ENCODE results near the gene KRTAP5-7. TPM values are rescaled to one million over a fixed set of nuclear protein-coding genes. Genes with fewer than 3 reads are reported as not detected.

The KRTAP5-7 gene
- total and polyA plus RNA-seq, 2 of the 13 experiments (the other 11 are each of a cell fraction or from before 2014, with no cell fraction given) = 0.54 TPM; not detected in 1

DNA sequence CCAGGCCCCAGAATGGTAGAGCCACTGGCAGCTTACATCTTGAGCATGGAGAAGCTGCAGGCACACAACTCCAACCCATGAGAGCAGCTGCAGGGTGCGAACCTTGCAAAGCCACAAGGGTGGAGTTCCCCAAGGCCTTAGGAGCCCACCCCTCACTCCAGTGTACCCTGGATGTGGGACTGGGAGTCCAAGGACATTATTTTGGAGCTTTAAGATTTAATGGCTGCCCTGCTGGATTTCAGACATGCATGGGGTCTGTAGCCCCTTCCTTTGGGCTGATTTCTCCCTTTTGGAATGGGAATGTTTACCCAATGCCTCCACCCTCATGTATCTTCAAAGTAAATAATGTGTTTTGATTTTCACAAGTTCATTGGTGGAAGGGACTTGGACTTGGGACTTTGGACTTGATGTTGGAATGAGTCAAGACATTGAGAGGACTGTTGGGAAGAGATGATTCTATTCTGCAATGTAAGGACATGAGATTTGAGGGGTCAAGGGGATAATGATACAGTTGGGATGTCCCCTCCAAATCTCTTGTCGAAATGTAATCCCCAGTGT lies 1.1 kb upstream of the KRTAP5-7 start (continued):
- TF ChIP-seq, protein P1, sequence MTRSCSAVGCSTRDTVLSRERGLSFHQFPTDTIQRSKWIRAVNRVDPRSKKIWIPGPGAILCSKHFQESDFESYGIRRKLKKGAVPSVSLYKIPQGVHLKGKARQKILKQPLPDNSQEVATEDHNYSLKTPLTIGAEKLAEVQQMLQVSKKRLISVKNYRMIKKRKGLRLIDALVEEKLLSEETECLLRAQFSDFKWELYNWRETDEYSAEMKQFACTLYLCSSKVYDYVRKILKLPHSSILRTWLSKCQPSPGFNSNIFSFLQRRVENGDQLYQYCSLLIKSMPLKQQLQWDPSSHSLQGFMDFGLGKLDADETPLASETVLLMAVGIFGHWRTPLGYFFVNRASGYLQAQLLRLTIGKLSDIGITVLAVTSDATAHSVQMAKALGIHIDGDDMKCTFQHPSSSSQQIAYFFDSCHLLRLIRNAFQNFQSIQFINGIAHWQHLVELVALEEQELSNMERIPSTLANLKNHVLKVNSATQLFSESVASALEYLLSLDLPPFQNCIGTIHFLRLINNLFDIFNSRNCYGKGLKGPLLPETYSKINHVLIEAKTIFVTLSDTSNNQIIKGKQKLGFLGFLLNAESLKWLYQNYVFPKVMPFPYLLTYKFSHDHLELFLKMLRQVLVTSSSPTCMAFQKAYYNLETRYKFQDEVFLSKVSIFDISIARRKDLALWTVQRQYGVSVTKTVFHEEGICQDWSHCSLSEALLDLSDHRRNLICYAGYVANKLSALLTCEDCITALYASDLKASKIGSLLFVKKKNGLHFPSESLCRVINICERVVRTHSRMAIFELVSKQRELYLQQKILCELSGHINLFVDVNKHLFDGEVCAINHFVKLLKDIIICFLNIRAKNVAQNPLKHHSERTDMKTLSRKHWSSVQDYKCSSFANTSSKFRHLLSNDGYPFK (CRISPR knock-in tag; IDR thresholded peaks at IDR 0.05; ENCODE audit: borderline replicate concordance) = no peak
- TF ChIP-seq FOXP1 (IDR thresholded peaks at IDR 0.05) = no peak
- TF ChIP-seq FOXP1 (CRISPR knock-in tag; IDR thresholded peaks at IDR 0.05) = peak; percentile 72
- TF ChIP-seq ZFAT (CRISPR knock-in tag; conservative IDR thresholded peaks at IDR 0.05) = no peak
- no peak for TF ChIP-seq IRX3 (CRISPR knock-in tag; IDR thresholded peaks at IDR 0.05; ENCODE audit: borderline replicate concordance, low read depth)
- TF ChIP-seq ATF7-NPFF (CRISPR knock-in tag; IDR thresholded peaks at IDR 0.05; ENCODE audit: low read depth) = no peak
- TF ChIP-seq KDM6A (CRISPR knock-in tag; IDR thresholded peaks at IDR 0.05; ENCODE audit: low read depth) = peak; percentile 63; the same call in 1 of the 2 replicates
- TF ChIP-seq, protein P2, sequence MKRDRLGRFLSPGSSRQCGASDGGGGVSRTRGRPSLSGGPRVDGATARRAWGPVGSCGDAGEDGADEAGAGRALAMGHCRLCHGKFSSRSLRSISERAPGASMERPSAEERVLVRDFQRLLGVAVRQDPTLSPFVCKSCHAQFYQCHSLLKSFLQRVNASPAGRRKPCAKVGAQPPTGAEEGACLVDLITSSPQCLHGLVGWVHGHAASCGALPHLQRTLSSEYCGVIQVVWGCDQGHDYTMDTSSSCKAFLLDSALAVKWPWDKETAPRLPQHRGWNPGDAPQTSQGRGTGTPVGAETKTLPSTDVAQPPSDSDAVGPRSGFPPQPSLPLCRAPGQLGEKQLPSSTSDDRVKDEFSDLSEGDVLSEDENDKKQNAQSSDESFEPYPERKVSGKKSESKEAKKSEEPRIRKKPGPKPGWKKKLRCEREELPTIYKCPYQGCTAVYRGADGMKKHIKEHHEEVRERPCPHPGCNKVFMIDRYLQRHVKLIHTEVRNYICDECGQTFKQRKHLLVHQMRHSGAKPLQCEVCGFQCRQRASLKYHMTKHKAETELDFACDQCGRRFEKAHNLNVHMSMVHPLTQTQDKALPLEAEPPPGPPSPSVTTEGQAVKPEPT (CRISPR knock-in tag; IDR thresholded peaks at IDR 0.05; ENCODE audit: low read depth) = no peak
- TF ChIP-seq, protein P3, sequence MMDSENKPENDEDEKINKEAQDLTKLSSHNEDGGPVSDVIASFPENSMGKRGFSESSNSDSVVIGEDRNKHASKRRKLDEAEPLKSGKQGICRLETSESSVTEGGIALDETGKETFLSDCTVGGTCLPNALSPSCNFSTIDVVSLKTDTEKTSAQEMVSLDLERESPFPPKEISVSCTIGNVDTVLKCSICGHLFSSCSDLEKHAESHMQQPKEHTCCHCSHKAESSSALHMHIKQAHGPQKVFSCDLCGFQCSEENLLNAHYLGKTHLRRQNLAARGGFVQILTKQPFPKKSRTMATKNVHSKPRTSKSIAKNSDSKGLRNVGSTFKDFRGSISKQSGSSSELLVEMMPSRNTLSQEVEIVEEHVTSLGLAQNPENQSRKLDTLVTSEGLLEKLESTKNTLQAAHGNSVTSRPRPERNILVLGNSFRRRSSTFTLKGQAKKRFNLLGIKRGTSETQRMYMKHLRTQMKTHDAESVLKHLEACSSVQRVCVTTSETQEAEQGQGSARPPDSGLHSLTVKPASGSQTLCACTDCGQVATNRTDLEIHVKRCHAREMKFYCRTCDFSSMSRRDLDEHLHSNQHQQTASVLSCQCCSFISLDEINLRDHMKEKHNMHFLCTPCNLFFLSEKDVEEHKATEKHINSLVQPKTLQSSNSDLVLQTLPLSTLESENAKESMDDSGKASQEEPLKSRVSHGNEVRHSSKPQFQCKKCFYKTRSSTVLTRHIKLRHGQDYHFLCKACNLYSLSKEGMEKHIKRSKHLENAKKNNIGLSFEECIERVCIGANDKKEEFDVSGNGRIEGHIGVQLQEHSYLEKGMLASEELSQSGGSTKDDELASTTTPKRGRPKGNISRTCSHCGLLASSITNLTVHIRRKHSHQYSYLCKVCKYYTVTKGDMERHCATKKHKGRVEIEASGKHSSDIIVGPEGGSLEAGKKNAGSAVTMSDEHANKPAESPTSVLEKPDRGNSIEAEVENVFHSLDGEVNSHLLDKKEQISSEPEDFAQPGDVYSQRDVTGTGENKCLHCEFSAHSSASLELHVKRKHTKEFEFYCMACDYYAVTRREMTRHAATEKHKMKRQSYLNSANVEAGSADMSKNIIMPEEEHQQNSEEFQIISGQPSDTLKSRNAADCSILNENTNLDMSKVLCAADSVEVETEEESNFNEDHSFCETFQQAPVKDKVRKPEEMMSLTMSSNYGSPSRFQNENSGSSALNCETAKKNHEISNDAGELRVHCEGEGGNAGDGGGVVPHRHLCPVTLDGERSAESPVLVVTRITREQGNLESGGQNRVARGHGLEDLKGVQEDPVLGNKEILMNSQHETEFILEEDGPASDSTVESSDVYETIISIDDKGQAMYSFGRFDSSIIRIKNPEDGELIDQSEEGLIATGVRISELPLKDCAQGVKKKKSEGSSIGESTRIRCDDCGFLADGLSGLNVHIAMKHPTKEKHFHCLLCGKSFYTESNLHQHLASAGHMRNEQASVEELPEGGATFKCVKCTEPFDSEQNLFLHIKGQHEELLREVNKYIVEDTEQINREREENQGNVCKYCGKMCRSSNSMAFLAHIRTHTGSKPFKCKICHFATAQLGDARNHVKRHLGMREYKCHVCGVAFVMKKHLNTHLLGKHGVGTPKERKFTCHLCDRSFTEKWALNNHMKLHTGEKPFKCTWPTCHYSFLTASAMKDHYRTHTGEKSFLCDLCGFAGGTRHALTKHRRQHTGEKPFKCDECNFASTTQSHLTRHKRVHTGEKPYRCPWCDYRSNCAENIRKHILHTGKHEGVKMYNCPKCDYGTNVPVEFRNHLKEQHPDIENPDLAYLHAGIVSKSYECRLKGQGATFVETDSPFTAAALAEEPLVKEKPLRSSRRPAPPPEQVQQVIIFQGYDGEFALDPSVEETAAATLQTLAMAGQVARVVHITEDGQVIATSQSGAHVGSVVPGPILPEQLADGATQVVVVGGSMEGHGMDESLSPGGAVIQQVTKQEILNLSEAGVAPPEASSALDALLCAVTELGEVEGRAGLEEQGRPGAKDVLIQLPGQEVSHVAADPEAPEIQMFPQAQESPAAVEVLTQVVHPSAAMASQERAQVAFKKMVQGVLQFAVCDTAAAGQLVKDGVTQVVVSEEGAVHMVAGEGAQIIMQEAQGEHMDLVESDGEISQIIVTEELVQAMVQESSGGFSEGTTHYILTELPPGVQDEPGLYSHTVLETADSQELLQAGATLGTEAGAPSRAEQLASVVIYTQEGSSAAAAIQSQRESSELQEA (CRISPR knock-in tag; IDR thresholded peaks at IDR 0.05; ENCODE audit: not compliant biosample characterization) = no peak
- no peak for TF ChIP-seq ZBTB38 (CRISPR knock-in tag; IDR thresholded peaks at IDR 0.05)
- TF ChIP-seq SCMH1 (CRISPR knock-in tag; IDR thresholded peaks at IDR 0.05; ENCODE audit: borderline replicate concordance) = no peak
- no peak for TF ChIP-seq ZNF792 (CRISPR knock-in tag; IDR thresholded peaks at IDR 0.05)
- TF ChIP-seq, protein P4, sequence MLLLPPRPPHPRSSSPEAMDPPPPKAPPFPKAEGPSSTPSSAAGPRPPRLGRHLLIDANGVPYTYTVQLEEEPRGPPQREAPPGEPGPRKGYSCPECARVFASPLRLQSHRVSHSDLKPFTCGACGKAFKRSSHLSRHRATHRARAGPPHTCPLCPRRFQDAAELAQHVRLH (CRISPR knock-in tag; IDR thresholded peaks at IDR 0.05; ENCODE audit: borderline replicate concordance, low read depth) = no peak
- TF ChIP-seq RARA (CRISPR knock-in tag; IDR thresholded peaks at IDR 0.05) = peak; percentile 76
- TF ChIP-seq CENPT (CRISPR knock-in tag; IDR thresholded peaks at IDR 0.05; ENCODE audit: low read depth) = no peak
- no peak for TF ChIP-seq RFX3 (CRISPR knock-in tag; IDR thresholded peaks at IDR 0.05)
- 0 out of 2 replicates have a peak, but pooled peaks have one; percentile 15 for TF ChIP-seq HDAC2 (CRISPR knock-in tag; IDR thresholded peaks at IDR 0.05)
- no peak for TF ChIP-seq ZNF7 (CRISPR knock-in tag; IDR thresholded peaks at IDR 0.05)
